ENCODE results near the gene LDAH. TPM values are rescaled to one million over a fixed set of nuclear protein-coding genes. Genes with fewer than 3 reads are reported as not detected.

The LDAH gene
- total and polyA plus RNA-seq, 2 donors (not counting 3 experiments of a cell fraction or from before 2014, with no cell fraction given), result 12.3 to 24.0 TPM

GRCh38 chr2:20704886-20705285 is 118.0 kb downstream of the LDAH start:
- H3K27me3 ChIP-seq (ENCODE audit: control insufficient read depth in 2 of 2, insufficient read depth in 2 of 2, low read length in 2 of 2), result no peaks in the 10 kb centered on the region
- intact Hi-C loops (cut with micrococcal nuclease), result no loop called here
- peaks cover 1% of the 10 kb centered on the region for H3K4me1 ChIP-seq (ENCODE audit: control insufficient read depth, extremely low read depth, insufficient read depth, low read length)
- ChIA-PET CTCF (no interaction called here), POLR2A (no interaction called here)
- H2AFZ ChIP-seq (ENCODE audit: low read depth, low read length), result no peak overlapping the region
- no peak for FAIRE-seq
- no peaks in the 10 kb centered on the region for H3K36me3 ChIP-seq (ENCODE audit: control insufficient read depth in 2 of 2, extremely low read depth in 1 of 2, insufficient read depth in 2 of 2, low read length in 2 of 2)
- dilution Hi-C loops (cut with MboI; ENCODE audit: extremely low pct_ligation_motif_present, low sequenced_read_pairs), result no loop called here
- H3K4me2 ChIP-seq (ENCODE audit: insufficient read depth, low read length), result no peak overlapping the region
- H3K4me3 ChIP-seq (replicated peaks in 1 of 3; ENCODE audit: insufficient read depth in 1 of 3, low read depth in 1 of 3, low read length in 3 of 3), result no peak overlapping the region
- no peaks in the 10 kb centered on the region for H3K9me1 ChIP-seq (replicated peaks; ENCODE audit: control insufficient read depth, extremely low read depth, insufficient read depth, low read length)
- DNase-seq (ENCODE audit: low read depth, low spot score), result no peak
- no peak overlapping the region for H3K27ac ChIP-seq (ENCODE audit: insufficient read depth, low read depth, low read length)
- no peak overlapping the region for H3K9ac ChIP-seq (replicated peaks; ENCODE audit: extremely low read depth, insufficient read depth, low read length)
- H3K79me2 ChIP-seq (ENCODE audit: control insufficient read depth, insufficient read depth, low read length), result no peaks in the 10 kb centered on the region
- no TSS peak for BruUV-seq (replicated peaks)
- no peaks in the 10 kb centered on the region for H3K9me3 ChIP-seq (replicated peaks; ENCODE audit: control insufficient read depth, insufficient read depth, low read length)
- H4K20me1 ChIP-seq (replicated peaks; ENCODE audit: control insufficient read depth, extremely low read depth, insufficient read depth, low read length), result no peaks in the 10 kb centered on the region
- TF ChIP-seq POLR2AphosphoS5 (IDR thresholded peaks at IDR 0.05; ENCODE audit: insufficient read depth, low read depth, low read length), result no peak
- TF ChIP-seq JUN (IDR thresholded peaks at IDR 0.05; ENCODE audit: borderline replicate concordance, insufficient read depth, insufficient read length, low read depth), result no peak
- TF ChIP-seq EZH2 (IDR thresholded peaks at IDR 0.05; ENCODE audit: borderline replicate concordance, low read depth, low read length, severe bottlenecking), result no peak
- no peak for TF ChIP-seq MAX (IDR thresholded peaks at IDR 0.05; ENCODE audit: insufficient read depth, insufficient read length)
- TF ChIP-seq GATA2 (IDR thresholded peaks at IDR 0.05; ENCODE audit: insufficient read depth, insufficient read length, low read depth, low read length), result no peak
- TF ChIP-seq POLR2A (IDR thresholded peaks at IDR 0.05; ENCODE audit: low read depth, low read length), result no peak
- TF ChIP-seq MYC (IDR thresholded peaks at IDR 0.05; ENCODE audit: low read depth, low read length), result no peak
- no peak for TF ChIP-seq FOS (IDR thresholded peaks at IDR 0.05; ENCODE audit: borderline replicate concordance, insufficient read depth, low read length)
- TF ChIP-seq CTCF (IDR thresholded peaks at IDR 0.05; ENCODE audit: extremely low read depth in 1 of 2, insufficient read depth in 1 of 2, low read depth in 1 of 2, low read length in 2 of 2), result no peak

Measured in endothelial cell of umbilical vein (primary cell).